ENCODE data around the gene DMP1. TPM values are rescaled to one million over a fixed set of nuclear protein-coding genes. Genes with fewer than 3 reads are reported as not detected.

The DMP1 gene
- total RNA-seq, 1 donor from 2014 or later = not detected

DNA sequence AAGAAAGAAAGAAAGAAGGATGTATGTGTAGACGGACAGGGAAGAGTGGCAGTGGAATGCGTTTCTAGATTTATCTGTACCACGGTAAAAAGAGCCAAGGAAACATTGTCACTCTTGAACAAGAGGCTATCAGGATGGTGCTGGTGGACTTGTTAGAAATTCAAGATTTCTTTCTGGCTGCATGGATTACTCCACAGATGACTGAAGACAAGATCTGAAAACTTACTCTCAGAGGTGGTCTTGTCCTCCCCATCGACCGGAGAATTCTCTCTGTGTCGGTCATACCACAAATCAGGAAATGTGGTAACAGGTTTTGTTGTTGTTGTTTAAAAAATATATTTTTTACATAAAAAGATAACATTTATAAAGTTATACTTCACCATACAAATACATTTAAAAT is 30.0 kb upstream of the DMP1 start:
- TF ChIP-seq, protein P1, sequence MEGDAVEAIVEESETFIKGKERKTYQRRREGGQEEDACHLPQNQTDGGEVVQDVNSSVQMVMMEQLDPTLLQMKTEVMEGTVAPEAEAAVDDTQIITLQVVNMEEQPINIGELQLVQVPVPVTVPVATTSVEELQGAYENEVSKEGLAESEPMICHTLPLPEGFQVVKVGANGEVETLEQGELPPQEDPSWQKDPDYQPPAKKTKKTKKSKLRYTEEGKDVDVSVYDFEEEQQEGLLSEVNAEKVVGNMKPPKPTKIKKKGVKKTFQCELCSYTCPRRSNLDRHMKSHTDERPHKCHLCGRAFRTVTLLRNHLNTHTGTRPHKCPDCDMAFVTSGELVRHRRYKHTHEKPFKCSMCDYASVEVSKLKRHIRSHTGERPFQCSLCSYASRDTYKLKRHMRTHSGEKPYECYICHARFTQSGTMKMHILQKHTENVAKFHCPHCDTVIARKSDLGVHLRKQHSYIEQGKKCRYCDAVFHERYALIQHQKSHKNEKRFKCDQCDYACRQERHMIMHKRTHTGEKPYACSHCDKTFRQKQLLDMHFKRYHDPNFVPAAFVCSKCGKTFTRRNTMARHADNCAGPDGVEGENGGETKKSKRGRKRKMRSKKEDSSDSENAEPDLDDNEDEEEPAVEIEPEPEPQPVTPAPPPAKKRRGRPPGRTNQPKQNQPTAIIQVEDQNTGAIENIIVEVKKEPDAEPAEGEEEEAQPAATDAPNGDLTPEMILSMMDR (IDR thresholded peaks at IDR 0.05) = no peak
- no peak for TF ChIP-seq POLR2A (IDR thresholded peaks at IDR 0.05)
- no peak for TF ChIP-seq POLR2AphosphoS5 (IDR thresholded peaks at IDR 0.05; ENCODE audit: insufficient read depth in 1 of 2, low read depth in 1 of 2)
- no peaks in the 10 kb centered on the region for H3K9me3 ChIP-seq
- no peaks in the 10 kb centered on the region for H3K27me3 ChIP-seq
- no peak for DNase-seq (ENCODE audit: extremely low spot score in 2 of 2)
- intact Hi-C loops (cut with DNase I) = no loop called here
- no peaks in the 10 kb centered on the region for H3K36me3 ChIP-seq
- no peak overlapping the region for H3K4me3 ChIP-seq
- no peaks in the 10 kb centered on the region for H3K4me1 ChIP-seq
- H3K27ac ChIP-seq = peak overlapping the region; percentile 42

DNA sequence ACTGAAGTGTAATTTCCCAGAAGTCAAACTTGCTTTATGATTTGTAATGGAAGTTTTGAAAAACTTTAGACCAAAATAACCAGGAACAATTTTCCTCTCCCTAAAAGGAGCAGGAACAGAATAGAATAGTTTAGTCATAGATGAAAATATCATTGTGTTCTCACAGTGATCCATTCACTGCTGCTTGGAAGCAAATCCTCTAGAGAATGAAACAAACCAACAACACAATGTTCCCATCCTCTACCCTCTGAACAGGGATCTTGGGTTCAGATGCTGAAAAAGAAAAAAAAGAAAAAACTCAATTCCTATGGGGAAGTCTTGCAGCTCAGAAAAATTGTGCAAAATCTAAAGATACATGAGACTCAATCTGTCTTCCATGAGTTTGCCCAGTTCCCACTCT is 29.6 kb upstream of the DMP1 start:
- H3K4me1 ChIP-seq = no peaks in the 10 kb centered on the region
- no peaks in the 10 kb centered on the region for H3K27me3 ChIP-seq
- H3K9me3 ChIP-seq = no peaks in the 10 kb centered on the region
- no peaks in the 10 kb centered on the region for H3K36me3 ChIP-seq
- H3K4me3 ChIP-seq = no peak overlapping the region
- H3K27ac ChIP-seq = peak overlapping the region; percentile 56
- TF ChIP-seq POLR2AphosphoS5 (IDR thresholded peaks at IDR 0.05; ENCODE audit: insufficient read depth in 1 of 2, low read depth in 1 of 2) (peak in 1 of 2 donors; percentile 53), POLR2A (IDR thresholded peaks at IDR 0.05) (no peak)
- DNase-seq (ENCODE audit: extremely low spot score in 2 of 2) = no peak
- intact Hi-C loops (cut with DNase I) = no loop called here

DNA sequence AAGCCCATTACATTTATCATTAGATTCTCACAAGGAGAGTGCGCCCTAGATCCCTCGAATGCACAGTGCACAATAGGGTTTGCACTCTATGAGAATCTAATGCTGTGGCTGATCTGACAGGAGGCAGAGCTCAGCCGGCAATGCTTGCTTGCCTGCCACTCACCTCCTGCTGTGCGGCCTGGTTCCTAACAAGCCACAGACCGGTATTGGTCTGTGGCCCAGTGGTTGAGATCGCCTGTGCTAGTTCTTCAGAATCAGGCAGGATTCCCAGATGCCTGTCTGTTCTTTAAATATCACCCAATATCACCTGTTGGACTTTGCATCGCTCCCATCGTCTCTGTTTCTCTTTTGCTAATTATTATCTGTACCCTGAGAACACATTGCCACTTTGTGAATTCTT is 27.8 kb upstream of the DMP1 start:
- DNase-seq (ENCODE audit: extremely low spot score in 2 of 2) = no peak
- Histone ChIP-seq H3K4me3 (no peak overlapping the region), H3K4me1 (no peaks in the 10 kb centered on the region), H3K27me3 (no peaks in the 10 kb centered on the region), H3K36me3 (no peaks in the 10 kb centered on the region), H3K9me3 (no peaks in the 10 kb centered on the region), H3K27ac (no peak overlapping the region)
- intact Hi-C loops (cut with DNase I) = no loop called here
- TF ChIP-seq POLR2A (IDR thresholded peaks at IDR 0.05) = no peak
- TF ChIP-seq POLR2AphosphoS5 (IDR thresholded peaks at IDR 0.05; ENCODE audit: insufficient read depth in 1 of 2, low read depth in 1 of 2) = no peak
- TF ChIP-seq, protein P1 (IDR thresholded peaks at IDR 0.05) = no peak

DNA sequence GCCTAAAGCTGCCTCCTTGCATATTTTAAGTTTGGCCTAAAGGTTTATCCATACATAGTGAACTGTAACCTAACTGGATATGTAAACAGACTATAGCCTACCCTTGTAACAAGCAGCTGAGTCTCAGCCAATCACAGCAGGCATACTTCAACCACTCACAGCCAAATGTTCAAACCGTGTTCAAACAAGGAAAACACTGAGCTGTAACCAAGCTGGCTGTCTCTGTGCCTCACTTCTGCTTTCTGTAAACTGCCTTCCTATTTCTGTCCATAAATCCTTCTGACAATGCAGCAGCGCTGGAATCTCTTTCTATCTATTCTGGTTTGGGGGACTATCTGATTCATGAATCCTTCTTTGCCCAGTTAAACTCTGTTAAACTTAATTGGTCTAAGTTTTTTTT is 25.4 kb upstream of the DMP1 start:
- Histone ChIP-seq H3K36me3 (no peaks in the 10 kb centered on the region), H3K4me3 (no peak overlapping the region), H3K27me3 (no peaks in the 10 kb centered on the region), H3K27ac (no peak overlapping the region), H3K4me1 (no peaks in the 10 kb centered on the region), H3K9me3 (no peaks in the 10 kb centered on the region)
- intact Hi-C loops (cut with DNase I) = no loop called here
- DNase-seq (ENCODE audit: extremely low spot score in 2 of 2) = no peak
- TF ChIP-seq POLR2AphosphoS5 (IDR thresholded peaks at IDR 0.05; ENCODE audit: insufficient read depth in 1 of 2, low read depth in 1 of 2) = no peak
- TF ChIP-seq POLR2A (IDR thresholded peaks at IDR 0.05) = no peak
- TF ChIP-seq, protein P1 (IDR thresholded peaks at IDR 0.05) = no peak

DNA sequence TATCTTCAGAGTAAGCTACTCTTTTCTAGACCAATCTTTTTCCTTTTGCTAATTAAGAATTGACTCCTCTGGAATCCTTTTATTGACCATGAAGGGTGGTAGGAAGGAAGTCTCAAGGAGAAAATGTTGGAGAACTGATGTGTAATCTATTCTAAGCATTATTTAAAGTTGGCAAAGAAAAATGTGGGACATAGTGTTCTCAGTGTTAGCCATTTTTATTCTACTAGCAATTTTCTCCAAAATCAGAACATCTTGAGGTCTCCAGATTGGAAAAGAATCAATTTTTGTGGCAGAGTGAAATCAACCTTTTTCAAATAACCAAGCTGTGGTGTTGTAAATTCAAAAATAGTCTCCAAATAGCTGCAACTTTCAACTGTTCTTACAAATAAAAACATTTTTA is 18.4 kb upstream of the DMP1 start:
- H3K27ac ChIP-seq = no peak overlapping the region
- peaks cover 14% of the 10 kb centered on the region for H3K4me1 ChIP-seq
- TF ChIP-seq, protein P1 (IDR thresholded peaks at IDR 0.05) = no peak
- DNase-seq (ENCODE audit: extremely low spot score in 2 of 2) = no peak
- H3K9me3 ChIP-seq = no peaks in the 10 kb centered on the region
- intact Hi-C loops (cut with DNase I) = no loop called here
- H3K36me3 ChIP-seq = no peaks in the 10 kb centered on the region
- H3K27me3 ChIP-seq = no peaks in the 10 kb centered on the region
- no peak overlapping the region for H3K4me3 ChIP-seq

DNA sequence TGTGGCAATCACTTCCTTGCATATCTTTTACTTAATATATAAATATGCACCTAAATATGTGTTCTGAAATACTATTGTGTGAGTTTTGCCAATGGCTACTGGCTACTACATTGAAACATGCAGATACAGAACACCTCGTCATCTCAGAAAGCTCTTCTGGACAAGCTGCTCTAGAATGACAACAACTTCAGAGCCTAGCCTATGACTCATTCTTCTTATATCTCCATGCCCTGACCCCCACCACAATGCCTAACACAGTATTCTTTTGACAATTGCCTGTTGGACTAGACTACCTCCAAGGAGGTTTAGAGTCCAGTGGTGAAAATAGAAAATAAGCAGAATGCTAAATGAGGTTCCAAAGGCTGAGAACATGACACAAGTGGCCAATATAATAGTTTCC is 17.6 kb upstream of the DMP1 start:
- Histone ChIP-seq H3K36me3 (no peaks in the 10 kb centered on the region), H3K27me3 (no peaks in the 10 kb centered on the region), H3K4me3 (no peak overlapping the region), H3K9me3 (no peaks in the 10 kb centered on the region), H3K4me1 (peaks cover 14% of the 10 kb centered on the region), H3K27ac (no peak overlapping the region)
- intact Hi-C loops (cut with DNase I) = no loop called here
- TF ChIP-seq, protein P1 (IDR thresholded peaks at IDR 0.05) = no peak
- no peak for TF ChIP-seq POLR2AphosphoS5 (IDR thresholded peaks at IDR 0.05; ENCODE audit: insufficient read depth in 1 of 2, low read depth in 1 of 2)
- no peak for TF ChIP-seq POLR2A (IDR thresholded peaks at IDR 0.05)
- DNase-seq (ENCODE audit: extremely low spot score in 2 of 2) = no peak

Data from vagina (tissue), 2 donors.